Sigmoid colon (tissue), 4 donors: ENCODE data around the gene CEMIP.

ENCODE experiments used
- POLR2A ChIP-seq, 2 donors: fragments of 450-650 bp; IDR thresholded peaks; one replicate each; pipeline ENCODE4 v1.6.1; 2016; ENCODE audit warnings: antibody characterized with exemption in 2 of 2, mild to moderate bottlenecking in 2 of 2, moderate library complexity in 2 of 2
- POLR2AphosphoS5 ChIP-seq, 4 donors: sonication (generic); formaldehyde crosslinking; IDR thresholded peaks; one replicate each; pipeline ENCODE4 v1.6.1; 2017; ENCODE audit warnings: antibody characterized with exemption in 4 of 4
- TF ChIP-seq, protein P1 (sequence below), 4 experiments: fragments of 450-650 bp in 3 of 4; fragments of 200-600 bp in 1 of 4; IDR thresholded peaks; one replicate each; pipeline ENCODE4 v1.5.1; 2016 to 2019; ENCODE audit warnings: antibody characterized with exemption in 4 of 4, mild to moderate bottlenecking in 3 of 4, moderate library complexity in 2 of 4

GRCh38 chr15:80760960-80761359 lies 18.2 kb upstream of the CEMIP start:
- TF ChIP-seq POLR2A (IDR thresholded peaks at IDR 0.05), result no peak
- TF ChIP-seq, protein P1, sequence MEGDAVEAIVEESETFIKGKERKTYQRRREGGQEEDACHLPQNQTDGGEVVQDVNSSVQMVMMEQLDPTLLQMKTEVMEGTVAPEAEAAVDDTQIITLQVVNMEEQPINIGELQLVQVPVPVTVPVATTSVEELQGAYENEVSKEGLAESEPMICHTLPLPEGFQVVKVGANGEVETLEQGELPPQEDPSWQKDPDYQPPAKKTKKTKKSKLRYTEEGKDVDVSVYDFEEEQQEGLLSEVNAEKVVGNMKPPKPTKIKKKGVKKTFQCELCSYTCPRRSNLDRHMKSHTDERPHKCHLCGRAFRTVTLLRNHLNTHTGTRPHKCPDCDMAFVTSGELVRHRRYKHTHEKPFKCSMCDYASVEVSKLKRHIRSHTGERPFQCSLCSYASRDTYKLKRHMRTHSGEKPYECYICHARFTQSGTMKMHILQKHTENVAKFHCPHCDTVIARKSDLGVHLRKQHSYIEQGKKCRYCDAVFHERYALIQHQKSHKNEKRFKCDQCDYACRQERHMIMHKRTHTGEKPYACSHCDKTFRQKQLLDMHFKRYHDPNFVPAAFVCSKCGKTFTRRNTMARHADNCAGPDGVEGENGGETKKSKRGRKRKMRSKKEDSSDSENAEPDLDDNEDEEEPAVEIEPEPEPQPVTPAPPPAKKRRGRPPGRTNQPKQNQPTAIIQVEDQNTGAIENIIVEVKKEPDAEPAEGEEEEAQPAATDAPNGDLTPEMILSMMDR (IDR thresholded peaks at IDR 0.05), result no peak
- no peak for TF ChIP-seq POLR2AphosphoS5 (IDR thresholded peaks at IDR 0.05)
